GM12878 (cell line): ENCODE results near the gene SPATS2L. TPM values are rescaled to one million over a fixed set of nuclear protein-coding genes. Genes with fewer than 3 reads are reported as not detected.

ENCODE experiments used
- ATAC-seq: fragments of 200-7000 bp; cut with Tn5 transposase; 3 replicates; pipeline ENCODE4 v1.9.1; 2020; ENCODE audit warnings: mild to moderate bottlenecking, moderate library complexity
- BruUV-seq: library from RNA; stranded (reverse); fragments of 400-500 nt; replicated peaks from 2 replicates; lab custom pipeline; 2021; lab: Mats Ljungman, UMichigan
- CTCF ChIA-PET: fragments of 300-600 bp; sonication (Branson Sonifier 250); formaldehyde crosslinking; extraction: SDS; loops from one replicate; lab custom pipeline; 2021; ENCODE audit warnings: inconsistent platforms; lab: Yijun Ruan, JAX
- POLR2A ChIA-PET: fragments of 350-600 bp; formaldehyde crosslinking; extraction: SDS; loops from one replicate; lab custom pipeline; 2021; ENCODE audit warnings: inconsistent platforms; lab: Charles Lee
- RAD21 ChIA-PET: fragments of 300-600 bp; sonication (Branson Sonifier 250); formaldehyde crosslinking; loops from one replicate; lab custom pipeline; 2023; ENCODE audit warnings: antibody characterized with exemption; ENCODE audit not compliant: unreplicated experiment; lab: Charles Lee
- SMC1A ChIA-PET: fragments of 300-600 bp; sonication (Branson Sonifier 250); formaldehyde crosslinking; loops from one replicate; lab custom pipeline; 2023; ENCODE audit not compliant: unreplicated experiment, uncharacterized antibody; lab: Charles Lee
- DNase-seq: peaks from one replicate; pipeline ENCODE4 v3.0.0-alpha.2; 2011; ENCODE audit warnings: low read depth, low spot score
- FAIRE-seq: peaks from 3 replicates; lab custom pipeline; 2011; peaks lifted over from hg19 to GRCh38; lab: Jason Lieb, UNC
- H2AFZ ChIP-seq: 2 replicates; pipeline ENCODE4 v1.6.0; 2011; ENCODE audit warnings: low read depth, low read length, control low read depth; ENCODE audit not compliant: control insufficient read depth
- H3K27ac ChIP-seq: 2 replicates; pipeline ENCODE4 v1.5.1; 2011; ENCODE audit warnings: control low read depth; ENCODE audit not compliant: control insufficient read depth, insufficient read depth
- H3K27me3 ChIP-seq, 2 experiments: replicated peaks in 1 of 2; 2 replicates each; pipeline versions ENCODE4 v1.6.0 to v1.6.1; 2011; ENCODE audit warnings: low read length in 1 of 2; ENCODE audit not compliant: control insufficient read depth in 2 of 2, insufficient read depth in 2 of 2
- H3K36me3 ChIP-seq, 2 experiments: 2 replicates each; pipeline ENCODE4 v1.5.1; 2011; ENCODE audit warnings: low read length in 1 of 2; ENCODE audit not compliant: control insufficient read depth in 2 of 2, insufficient read depth in 2 of 2
- H3K4me1 ChIP-seq: 2 replicates; pipeline ENCODE4 v1.6.1; 2011; ENCODE audit warnings: mild to moderate bottlenecking, low read length, moderate library complexity, mixed read lengths; ENCODE audit not compliant: control insufficient read depth, insufficient read depth
- H3K4me2 ChIP-seq: 2 replicates; pipeline ENCODE4 v1.6.0; 2011; ENCODE audit warnings: control low read depth; ENCODE audit not compliant: control insufficient read depth, insufficient read depth
- H3K4me3 ChIP-seq: fragments of 200-600 bp; sonication (generic); 2 replicates; pipeline ENCODE4 v1.5.1; 2016
- H3K79me2 ChIP-seq: 2 replicates; pipeline ENCODE4 v1.6.0; 2011; ENCODE audit warnings: low read length; ENCODE audit not compliant: control insufficient read depth, insufficient read depth
- H3K9ac ChIP-seq: 2 replicates; pipeline ENCODE4 v1.8.0; 2011; ENCODE audit warnings: low read length, control low read depth, mixed read lengths; ENCODE audit not compliant: control insufficient read depth, insufficient read depth
- H3K9me3 ChIP-seq: replicated peaks from 3 replicates; pipeline ENCODE4 v1.5.1; 2011; ENCODE audit warnings: mild to moderate bottlenecking, low read length; ENCODE audit not compliant: control insufficient read depth, insufficient read depth
- H4K20me1 ChIP-seq: 2 replicates; pipeline ENCODE4 v1.6.0; 2011; ENCODE audit not compliant: control insufficient read depth, insufficient read depth
- ATF2 ChIP-seq: IDR thresholded peaks from 2 replicates; pipeline ENCODE4 v1.6.1; 2012; ENCODE audit warnings: low read length, inconsistent platforms
- BHLHE40 ChIP-seq, 2 experiments: fragments of 450-650 bp in 1 of 2; IDR thresholded peaks; 2 replicates each; pipeline ENCODE4 v1.6.1; 2011 to 2017; ENCODE audit warnings: low read depth in 2 of 2, borderline replicate concordance in 1 of 2, improper control_type of control experiment in 1 of 2, low read length in 1 of 2, mild to moderate bottlenecking in 1 of 2
- E2F8 ChIP-seq: fragments of 450-650 bp; IDR thresholded peaks from 2 replicates; pipeline ENCODE4 v1.6.1; 2018; ENCODE audit warnings: mild to moderate bottlenecking, low read depth, moderate library complexity; ENCODE audit not compliant: partially characterized antibody
- EP300 ChIP-seq, 2 experiments: fragments of 150-350 bp in 1 of 2; IDR thresholded peaks; 2 replicates each; pipeline ENCODE4 v1.6.1; 2011 to 2012; ENCODE audit warnings: low read depth in 2 of 2, low read length in 2 of 2, borderline replicate concordance in 1 of 2, improper control_type of control experiment in 1 of 2, inconsistent platforms in 1 of 2; ENCODE audit not compliant: control insufficient read depth in 1 of 2
- NFIC ChIP-seq: IDR thresholded peaks from 2 replicates; pipeline ENCODE4 v1.6.1; 2012; ENCODE audit warnings: low read depth, mild to moderate bottlenecking, inconsistent platforms, low read length, moderate library complexity
- NFXL1 ChIP-seq: fragments of 450-650 bp; IDR thresholded peaks from 2 replicates; pipeline ENCODE4 v1.6.1; 2017; ENCODE audit warnings: antibody characterized with exemption, mild to moderate bottlenecking, borderline replicate concordance
- NFYA ChIP-seq: IDR thresholded peaks from 2 replicates; pipeline ENCODE4 v1.6.1; 2011; ENCODE audit warnings: low read depth, mild to moderate bottlenecking, low read length, improper control_type of control experiment, borderline replicate concordance
- NKRF ChIP-seq: fragments of 450-650 bp; conservative IDR thresholded peaks from 2 replicates; pipeline ENCODE4 v1.6.1; 2017; ENCODE audit warnings: mild to moderate bottlenecking, moderate library complexity
- RB1 ChIP-seq: fragments of 450-650 bp; formaldehyde crosslinking; IDR thresholded peaks from 2 replicates; pipeline ENCODE4 v1.6.1; 2017; ENCODE audit warnings: mild to moderate bottlenecking, borderline replicate concordance
- SIN3A ChIP-seq: IDR thresholded peaks from 2 replicates; pipeline ENCODE4 v1.6.1; 2012; ENCODE audit warnings: low read depth, low read length, improper control_type of control experiment
- TARDBP ChIP-seq: IDR thresholded peaks from 2 replicates; pipeline ENCODE4 v1.6.1; 2016; ENCODE audit warnings: borderline replicate concordance
- ZBTB40 ChIP-seq: fragments of 450-650 bp; IDR thresholded peaks from 2 replicates; pipeline ENCODE4 v1.6.1; 2016; ENCODE audit warnings: mild to moderate bottlenecking, moderate library complexity, borderline replicate concordance
- WGBS: methylation state at CpG from one replicate; pipeline ENCODE4 v1.1.6; 2016; ENCODE audit warnings: low lambda C conversion rate; ENCODE audit not compliant: insufficient replicate concordance, insufficient coverage; ENCODE audit errors: missing lambda C conversion rate; 5-methylcytosine and 5-hydroxymethylcytosine counted together
- in situ Hi-C: fragments of 300-500 bp; cut with MboI; formaldehyde crosslinking; loops from 9 replicates; pipeline ENCODE4 v1.14.3; 2018; ENCODE audit warnings: mixed read lengths
- intact Hi-C: fragments of 100-400 bp; cut with micrococcal nuclease; formaldehyde crosslinking; loops from one replicate; pipeline ENCODE4 v1.14.2; 2022; ENCODE audit not compliant: unreplicated experiment
- polyA plus RNA-seq, 11 experiments: library from polyadenylated mRNA; depleted of rRNA in 4 of 11; unstranded in 6 of 11; stranded (reverse) in 5 of 11; fragments of >200 nt; fragmentation: Nextera tagmentation in 4 of 11; fragmentation: Illumina TruSeq in 1 of 11; extraction: Ambion mirVana in 4 of 11; extraction: Trizol in 1 of 11; gene quantifications; 1 replicate in 1 of 11; 2 replicates in 10 of 11; pipeline versions ENCODE4 v1.2.1 to v1.2.3, GENCODE V29; 2011 to 2016; ENCODE audit warnings: inconsistent platforms in 2 of 11, missing spikeins in 2 of 11, low read depth in 1 of 11
- total RNA-seq, 4 experiments: library from RNA; depleted of rRNA in 3 of 4; stranded (reverse); fragments of >200 nt in 3 of 4; fragmentation: Illumina TruSeq in 1 of 4; extraction: Trizol in 1 of 4; gene quantifications; 2 replicates each; pipeline versions ENCODE4 v1.2.1 to v1.2.3, GENCODE V29; 2013 to 2021

Gene SPATS2L
- total and polyA plus RNA-seq, 10 of the 15 experiments (the other 5 are each of a cell fraction or from before 2014, with no cell fraction given), result 5.2 to 30.0 (median 20.1) TPM

GRCh38 chr2:200341376-200341775, 34.9 kb downstream of the SPATS2L start:
- H3K9ac ChIP-seq, result no peak overlapping the region
- no peaks in the 10 kb centered on the region for H3K27me3 ChIP-seq
- H3K79me2 ChIP-seq, result no peaks in the 10 kb centered on the region
- no peak overlapping the region for H3K27ac ChIP-seq
- no peaks in the 10 kb centered on the region for H4K20me1 ChIP-seq
- ChIA-PET RAD21 (no interaction called here), CTCF (no interaction called here), SMC1A (no interaction called here), POLR2A (interaction anchor here (0.6 kb wide), 1 partner anchor 30 kb away, joined by 5 read pairs; no protein-coding TSS in a partner anchor)
- intact Hi-C loops (no loop called here), in situ Hi-C loops (no loop called here)
- no peak for DNase-seq
- no peak for ATAC-seq
- TF ChIP-seq NFYA (no peak), NFXL1 (no peak), NKRF (no peak), NFIC (no peak), SIN3A (no peak), ZBTB40 (no peak), E2F8 (no peak), TARDBP (no peak), ATF2 (no peak), RB1 (no peak), BHLHE40 (IDR thresholded peaks at IDR 0.05; ENCODE audit: borderline replicate concordance in 1 of 2, low read depth in 2 of 2, low read length in 1 of 2) (no peak), EP300 (IDR thresholded peaks at IDR 0.05; ENCODE audit: borderline replicate concordance in 1 of 2, control insufficient read depth in 1 of 2, low read depth in 2 of 2, low read length in 2 of 2) (no peak)
- H3K4me2 ChIP-seq, result no peak overlapping the region
- no peaks in the 10 kb centered on the region for H3K9me3 ChIP-seq
- H3K36me3 ChIP-seq, result no peaks in the 10 kb centered on the region
- H3K4me3 ChIP-seq, result no peak overlapping the region
- no TSS peak for BruUV-seq
- WGBS, result 83% methylated on average over 1 of the region's 1 CpG
- FAIRE-seq, result no peak
- no peaks in the 10 kb centered on the region; the same call in 1 of the 2 replicates for H3K4me1 ChIP-seq
- no peak overlapping the region for H2AFZ ChIP-seq
